ENCODE results near the gene CLPSL2.
A peak's percentile ranks its signal among the peaks of the same experiment; 100 is the strongest.

Gene CLPSL2

DNA sequence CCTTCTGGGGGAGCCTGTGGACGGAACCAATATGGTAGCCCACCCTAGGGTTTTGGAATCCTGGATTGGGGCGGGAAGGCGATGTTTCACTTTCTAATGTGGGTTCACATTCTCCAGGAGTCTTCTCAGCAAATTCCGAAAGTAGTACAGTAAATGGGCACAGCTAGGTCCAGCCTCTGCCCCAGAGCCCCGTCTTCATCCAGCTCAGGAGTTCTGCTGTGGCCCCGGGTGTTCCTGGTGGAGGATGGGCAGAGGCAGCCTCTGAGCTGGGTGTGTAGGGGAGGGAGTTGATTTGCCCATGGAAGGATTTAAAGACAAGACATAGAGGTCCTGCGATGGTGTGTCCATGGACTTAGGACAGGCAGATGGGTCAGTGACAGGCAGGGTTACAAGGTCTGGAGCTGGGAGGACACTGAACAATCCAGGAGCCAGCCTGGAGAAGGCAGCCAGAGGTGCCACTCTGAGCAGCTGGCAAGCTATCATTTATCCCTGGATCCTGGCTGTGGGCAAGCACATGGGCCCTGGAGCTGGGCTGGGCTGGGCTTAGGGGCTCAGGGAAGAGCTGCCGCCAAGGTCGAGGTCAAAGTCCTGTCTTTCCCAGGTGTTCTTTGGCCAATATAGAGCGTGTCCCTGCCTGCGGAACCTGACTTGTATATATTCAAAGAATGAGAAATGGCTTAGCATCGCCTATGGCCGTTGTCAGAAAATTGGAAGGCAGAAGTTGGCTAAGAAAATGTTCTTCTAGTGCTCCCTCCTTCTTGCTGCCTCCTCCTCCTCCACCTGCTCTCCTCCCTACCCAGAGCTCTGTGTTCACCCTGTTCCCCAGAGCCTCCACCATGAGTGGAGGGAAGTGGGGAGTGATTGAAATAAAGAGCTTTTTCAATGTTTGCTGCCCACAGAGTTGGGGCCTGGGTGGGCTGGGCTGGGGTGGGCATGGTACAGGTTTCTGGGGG lies 11.1 kb downstream of the CLPSL2 start:
- no peak for DNase-seq (ENCODE audit: low read depth in 2 of 2)

DNA sequence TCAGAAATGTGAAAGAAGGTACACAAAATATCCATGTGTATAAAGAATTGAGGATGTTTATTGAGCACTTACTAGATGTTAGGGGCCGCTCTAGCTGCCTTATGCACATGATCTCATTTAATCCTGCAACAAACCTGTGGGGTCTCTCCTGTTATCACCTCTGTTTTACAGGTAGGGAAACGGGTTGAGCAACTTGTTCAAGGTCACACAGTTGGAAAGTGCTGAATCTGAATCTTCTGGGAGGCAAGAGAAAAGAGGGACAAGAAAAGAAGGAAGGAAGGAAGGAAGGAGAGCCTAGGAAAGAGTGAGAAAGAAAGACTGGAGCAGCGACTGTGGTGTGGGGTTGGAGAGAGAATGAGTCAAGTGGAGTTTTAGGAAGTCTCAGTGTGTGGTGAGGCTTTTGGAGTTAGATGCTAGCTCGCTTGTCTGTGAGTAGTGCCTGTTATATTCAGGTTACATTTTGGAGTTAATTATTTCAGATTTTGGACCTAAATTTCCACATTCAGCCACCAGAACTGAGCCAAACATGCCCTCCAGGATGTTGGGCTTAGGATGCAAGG lies 12.1 kb downstream of the CLPSL2 start:
- no peak for DNase-seq (ENCODE audit: low read depth in 2 of 2)

DNA sequence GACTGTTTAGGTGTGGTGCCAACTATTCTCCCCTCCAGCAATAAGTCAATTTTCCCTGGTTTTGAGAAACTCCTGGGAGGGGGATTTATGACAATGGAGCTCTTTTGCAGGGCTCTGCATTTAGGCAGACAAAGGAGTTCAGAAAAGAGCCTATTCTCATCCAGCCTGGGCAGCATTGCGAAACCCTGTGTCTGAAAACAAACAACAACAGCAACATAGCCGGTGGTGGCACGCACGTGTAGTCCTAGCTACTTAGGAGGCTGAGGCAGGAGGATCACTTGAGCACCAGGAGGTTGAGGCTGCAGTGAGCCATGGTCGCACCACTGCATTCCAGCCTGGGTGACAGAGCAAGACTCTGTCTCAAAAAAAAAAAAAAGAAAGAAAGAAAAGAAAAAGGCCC lies 14.3 kb downstream of the CLPSL2 start:
- no peak for DNase-seq (ENCODE audit: low read depth in 2 of 2)

DNA sequence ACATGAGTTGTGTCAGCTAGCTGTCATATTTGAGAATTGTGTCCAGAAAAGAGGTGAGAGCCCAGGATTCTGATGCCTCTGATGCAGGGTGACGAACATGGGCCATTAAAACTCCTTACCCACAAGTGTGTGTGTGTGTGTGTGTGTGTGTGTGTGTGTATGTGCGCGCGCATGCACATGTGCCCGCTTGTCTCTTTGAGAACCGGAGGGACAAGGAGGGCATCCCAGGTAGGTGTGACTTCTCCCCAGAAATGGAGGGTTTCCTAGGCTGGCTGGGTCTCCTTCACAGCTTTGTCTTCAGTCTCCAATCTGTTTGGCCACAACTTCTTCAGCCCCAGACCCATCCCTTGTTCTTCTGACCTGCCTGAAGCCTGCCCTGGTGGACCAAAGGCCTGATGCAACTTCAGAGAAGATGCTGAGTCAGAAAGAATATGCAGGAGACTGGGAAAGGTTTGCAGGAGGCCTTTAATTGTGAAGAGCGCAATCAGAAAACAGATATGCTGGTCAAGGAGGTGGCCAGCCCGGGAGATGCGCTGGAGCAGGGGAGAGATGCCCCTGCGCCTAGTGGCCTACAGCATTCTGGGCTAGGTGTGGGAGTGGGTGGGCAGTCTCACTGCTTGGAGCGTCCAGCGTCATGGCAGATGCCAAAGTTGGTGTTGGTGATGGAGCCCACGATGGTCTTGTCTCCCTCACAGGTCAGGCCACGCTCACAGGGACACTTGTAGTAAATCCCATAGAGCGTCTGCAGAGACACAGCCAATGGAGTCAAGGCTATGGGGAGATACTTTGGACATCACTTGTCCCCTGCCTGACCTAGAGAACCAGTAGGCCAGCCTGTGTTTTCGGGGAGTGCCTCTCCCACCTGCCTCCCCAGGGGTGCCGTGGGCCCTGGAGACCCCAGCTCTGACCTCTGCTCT lies 18.4 kb downstream of the CLPSL2 start:
- no peak for DNase-seq (ENCODE audit: low read depth in 2 of 2)

DNA sequence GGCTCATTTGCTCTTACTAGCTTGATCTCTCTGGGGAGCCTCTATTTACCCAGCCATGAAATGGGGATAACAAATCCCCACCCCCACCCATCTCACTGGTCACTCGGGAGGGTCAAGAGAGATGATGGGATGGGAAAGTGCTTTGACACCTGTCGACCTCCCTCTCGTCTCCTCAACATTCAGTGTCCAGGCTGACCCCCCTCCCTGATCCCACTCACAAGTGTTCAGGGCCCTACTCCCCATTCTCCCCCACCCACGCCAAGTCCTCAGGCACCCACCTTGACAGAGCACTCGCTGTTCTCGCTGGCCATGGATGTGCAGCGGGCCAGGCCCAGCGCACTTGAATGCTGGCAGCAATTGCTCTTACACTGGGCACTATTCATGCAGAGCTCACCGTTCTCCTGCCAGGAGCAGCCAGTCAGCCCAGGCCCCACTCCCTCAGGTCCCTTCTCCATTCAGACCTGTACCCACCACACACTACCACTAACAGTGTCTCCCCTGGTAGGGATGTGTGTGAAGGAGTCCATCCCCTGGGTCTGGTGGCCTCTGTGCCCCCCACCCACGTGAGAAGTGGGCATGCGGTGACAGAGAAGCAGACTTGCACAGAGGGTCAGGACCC lies 19.2 kb downstream of the CLPSL2 start:
- DNase-seq (ENCODE audit: low read depth in 2 of 2): no peak

DNA sequence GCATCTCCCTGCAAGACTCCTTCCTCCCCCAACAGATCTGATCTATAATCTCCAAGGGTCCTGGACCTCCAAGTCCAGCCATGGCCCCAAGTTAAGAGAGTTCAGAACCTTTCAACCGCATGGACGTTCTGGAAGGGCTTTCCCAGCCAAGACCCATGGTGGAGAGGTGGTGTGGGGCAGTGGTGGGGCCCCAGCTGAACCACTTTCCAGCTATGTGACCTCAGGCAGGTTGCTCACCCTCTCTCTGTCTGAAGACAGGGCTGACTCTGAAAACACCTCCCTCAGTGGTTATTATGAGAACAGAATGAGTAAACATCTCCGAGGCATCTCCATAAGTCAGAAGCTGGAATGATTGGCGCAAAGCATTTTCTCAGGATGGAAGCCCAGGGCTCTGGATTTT lies 19.8 kb downstream of the CLPSL2 start:
- DNase-seq (ENCODE audit: low read depth in 2 of 2): no peak

DNA sequence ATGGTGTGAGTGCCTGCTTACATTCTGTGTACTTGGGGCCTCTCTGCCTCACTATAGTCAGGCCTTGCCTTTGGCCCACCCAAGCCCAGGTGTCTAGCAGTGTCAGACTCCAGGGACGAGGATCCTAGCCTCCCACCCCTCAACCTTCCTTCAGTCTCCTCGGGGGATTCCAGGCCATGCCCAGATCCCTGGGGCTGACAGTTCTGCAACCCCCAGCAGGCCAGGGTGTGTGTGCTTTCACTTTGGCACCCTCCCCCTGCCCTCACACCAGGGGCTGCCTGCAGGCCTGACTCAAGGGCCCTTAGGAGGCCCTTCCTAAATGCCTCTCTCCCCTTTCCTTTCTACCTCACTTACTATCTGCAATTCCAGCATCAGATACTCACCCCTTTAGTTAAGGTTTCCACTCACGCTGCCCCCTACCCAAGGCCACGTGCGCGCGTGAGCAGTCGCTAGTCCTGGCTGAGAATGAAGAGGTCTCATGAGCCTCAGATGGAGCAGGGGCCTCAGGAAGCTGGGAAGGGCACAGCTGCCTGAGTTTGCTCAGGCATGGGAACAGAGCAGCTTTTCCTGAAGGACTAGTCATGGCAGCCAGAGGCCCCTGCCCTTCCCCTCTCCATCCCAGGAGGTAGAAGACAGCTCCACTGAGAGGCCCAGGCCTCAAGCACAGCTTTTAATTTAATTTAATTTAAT lies 21.6 kb downstream of the CLPSL2 start:
- DNase-seq (ENCODE audit: low read depth in 2 of 2): no peak

DNA sequence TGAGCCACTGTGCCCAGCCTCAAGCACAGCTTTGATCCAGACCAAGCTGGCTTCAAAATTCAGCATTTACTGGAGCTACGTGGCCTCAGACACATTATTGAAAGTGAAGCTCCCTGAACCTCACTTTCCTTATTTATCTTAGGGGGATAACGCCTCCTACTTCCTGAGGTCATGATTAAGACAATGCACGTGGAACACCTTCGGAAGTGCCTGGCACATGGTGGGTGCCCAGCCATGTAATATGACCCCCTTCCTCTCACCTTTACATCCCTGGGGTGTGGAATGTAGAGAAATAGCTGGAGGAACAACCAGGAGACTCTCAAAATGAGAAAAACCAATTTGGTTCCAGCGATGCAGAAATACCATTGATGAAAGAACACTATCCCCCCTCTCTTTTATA lies 22.3 kb downstream of the CLPSL2 start:
- no peak for DNase-seq (ENCODE audit: low read depth in 2 of 2)

DNA sequence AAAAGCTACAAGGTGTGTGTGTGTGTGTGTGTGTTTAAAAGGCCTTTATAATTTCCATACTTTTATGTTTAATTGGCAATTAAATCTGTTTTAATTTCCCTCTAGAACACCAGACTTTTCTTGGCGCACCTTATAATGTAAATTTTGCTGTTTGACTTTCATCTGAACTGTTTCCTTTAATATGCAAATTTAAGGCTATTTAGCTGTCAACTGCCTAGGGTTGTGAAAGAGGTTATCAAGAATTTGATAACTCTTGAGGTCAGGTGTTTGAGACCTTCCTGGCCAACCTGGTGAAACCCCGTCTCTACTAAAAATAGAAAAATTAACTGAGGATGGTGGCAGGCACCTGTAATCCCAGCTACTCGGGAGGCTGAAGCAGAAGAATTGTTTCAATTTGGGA lies 24.8 kb downstream of the CLPSL2 start:
- DNase-seq (ENCODE audit: low read depth in 2 of 2): no peak

DNA sequence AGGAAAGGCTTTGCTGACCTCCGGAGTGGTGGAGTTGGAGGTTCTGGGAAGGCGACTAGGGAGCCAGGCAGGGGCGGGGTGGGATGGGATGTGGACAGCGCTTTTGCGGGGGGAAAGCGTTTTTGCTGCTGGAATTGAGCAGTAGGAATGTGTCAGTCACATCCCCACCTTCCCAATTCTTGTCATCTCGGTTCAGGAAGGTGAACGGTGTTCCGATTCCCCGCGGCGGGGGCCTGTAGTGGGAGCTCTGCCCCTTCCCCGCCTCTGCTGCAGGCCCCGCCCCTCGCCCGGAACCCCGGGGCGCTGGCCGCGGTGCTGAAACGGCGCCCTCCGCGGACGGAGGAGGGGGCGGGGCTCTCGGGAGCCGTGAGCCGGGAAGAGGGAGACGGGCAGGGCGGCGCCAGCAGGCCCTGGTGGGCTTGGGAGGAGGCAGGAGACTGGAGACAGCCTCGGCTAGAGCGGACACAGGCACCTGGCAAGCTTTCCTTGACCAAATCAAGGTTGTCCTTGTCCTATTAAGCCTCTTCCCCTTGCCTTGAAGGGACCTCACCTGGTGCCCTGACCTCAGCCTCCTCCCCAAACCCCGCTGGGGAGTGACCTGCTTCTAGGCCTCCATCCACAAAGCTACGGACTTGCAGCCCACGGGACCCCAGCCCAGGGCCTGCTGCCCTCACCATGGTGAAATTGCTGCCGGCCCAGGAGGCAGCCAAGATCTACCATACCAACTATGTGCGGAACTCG lies 28.8 kb downstream of the CLPSL2 start, which contains the start of gene LHFPL5:
LHFPL5 (plus strand) TSS at position 357 of the 741 bp plus-strand sequence; CDS start at position 676, 319 bp downstream.
- peak in 1 of 2 donors; percentile 31 for DNase-seq (ENCODE audit: low read depth in 2 of 2)

DNA sequence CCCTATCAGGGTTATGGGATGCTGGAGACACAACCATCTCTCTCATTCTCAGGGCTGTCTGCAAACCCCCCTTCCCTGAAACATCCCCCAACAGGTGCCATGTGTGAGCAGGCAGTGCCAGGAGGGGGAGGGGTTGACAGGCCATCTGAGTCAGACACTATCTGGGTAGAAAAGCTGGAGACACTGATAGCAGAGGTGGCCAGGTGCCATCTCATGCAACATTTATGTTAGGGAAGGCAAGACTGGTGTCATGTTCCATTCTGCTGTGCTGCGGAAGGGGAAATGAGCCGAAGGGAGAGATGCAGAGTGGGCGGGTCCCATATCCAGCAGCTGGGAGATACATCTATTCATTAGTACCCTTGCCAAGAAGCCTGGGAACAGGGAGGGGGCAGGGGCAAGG lies 32.3 kb downstream of the CLPSL2 start:
- DNase-seq (ENCODE audit: low read depth in 2 of 2): no peak

DNA sequence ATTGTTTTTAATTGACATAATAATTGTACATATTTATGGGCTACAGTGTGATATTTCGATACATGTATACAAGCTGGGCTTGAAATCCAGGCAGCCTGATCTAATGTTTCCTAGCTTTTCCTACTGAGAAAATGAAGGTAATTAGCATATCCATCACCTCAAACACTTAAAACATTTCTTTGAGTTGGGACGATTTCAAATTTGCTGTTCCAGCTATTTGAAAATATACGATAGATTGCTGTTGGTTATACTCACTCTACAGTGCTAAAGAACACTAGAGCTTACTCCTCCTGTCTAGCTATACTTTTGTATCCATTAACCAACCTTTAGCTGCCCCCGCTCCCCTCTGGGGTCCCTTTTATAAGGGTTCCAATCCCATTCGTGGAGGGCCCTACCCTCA lies 33.4 kb downstream of the CLPSL2 start:
- DNase-seq (ENCODE audit: low read depth in 2 of 2): no peak

DNA sequence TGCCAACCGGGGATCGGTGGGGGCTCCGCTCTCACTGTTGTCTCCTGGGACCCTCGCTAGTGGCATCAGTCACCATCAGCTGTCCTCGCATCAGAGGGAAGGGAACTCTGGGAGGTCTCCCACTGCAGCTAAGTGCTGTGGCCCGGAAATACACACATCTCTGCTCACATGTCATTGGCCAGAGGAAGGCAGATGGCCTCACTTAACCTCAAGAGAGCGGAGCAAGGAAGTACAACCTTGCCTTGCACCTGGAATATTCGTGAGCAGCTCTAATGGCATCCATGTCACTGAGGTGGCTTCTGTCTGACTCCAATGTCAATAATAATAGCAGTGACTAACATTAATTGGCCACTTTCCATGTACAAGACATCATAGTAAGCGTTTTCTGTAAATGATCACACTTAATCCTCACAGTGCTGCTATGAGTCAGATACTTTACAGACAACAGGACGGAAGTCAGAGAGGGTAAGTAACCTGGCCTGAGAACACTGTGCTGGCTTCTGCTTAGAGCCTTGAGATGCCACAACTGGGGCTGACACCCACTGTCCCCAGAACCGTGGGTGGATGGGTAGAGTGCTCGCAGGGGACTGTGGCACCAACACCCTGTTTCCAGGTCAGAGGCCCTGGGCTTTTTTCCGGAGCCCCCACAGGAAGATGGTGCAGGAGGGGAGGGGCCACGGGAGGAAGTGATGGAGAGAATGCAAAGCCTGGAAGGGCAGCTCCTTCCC lies 34.7 kb downstream of the CLPSL2 start:
- DNase-seq (ENCODE audit: low read depth in 2 of 2): no peak

DNA sequence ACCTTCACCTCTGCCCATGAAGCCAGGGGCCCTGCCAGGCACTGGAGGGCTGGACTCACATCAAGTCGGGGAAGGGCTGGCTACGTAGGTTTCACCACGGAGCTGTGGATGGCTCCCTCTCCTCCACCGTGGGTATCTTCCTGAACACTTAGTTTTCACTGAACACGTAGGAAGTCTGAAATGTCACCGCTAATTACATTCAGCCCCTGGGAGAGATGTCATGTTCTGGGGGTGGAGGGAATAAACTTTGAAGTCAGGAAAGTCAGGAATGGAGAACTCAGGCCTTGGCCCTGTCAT lies 35.2 kb downstream of the CLPSL2 start:
- DNase-seq (ENCODE audit: low read depth in 2 of 2): no peak

DNA sequence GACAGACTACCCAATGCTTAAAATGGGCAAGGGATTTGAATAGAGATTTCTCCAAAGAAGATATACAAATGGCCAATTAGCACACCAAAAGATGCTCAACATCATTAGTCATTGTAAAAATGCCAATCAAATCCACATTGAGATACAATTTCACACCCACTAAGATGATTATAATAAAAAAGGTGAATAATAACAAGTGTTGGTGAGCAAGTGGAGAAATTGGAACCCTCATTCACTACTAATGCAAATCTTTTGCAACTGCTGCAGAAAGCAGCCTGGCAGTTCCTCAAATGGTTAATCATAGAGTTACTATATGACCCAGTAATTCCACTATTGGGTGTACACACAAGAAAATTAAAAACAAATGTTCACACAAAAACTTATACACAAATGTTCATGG lies 41.1 kb downstream of the CLPSL2 start:
- no peak for DNase-seq (ENCODE audit: low read depth in 2 of 2)

DNA sequence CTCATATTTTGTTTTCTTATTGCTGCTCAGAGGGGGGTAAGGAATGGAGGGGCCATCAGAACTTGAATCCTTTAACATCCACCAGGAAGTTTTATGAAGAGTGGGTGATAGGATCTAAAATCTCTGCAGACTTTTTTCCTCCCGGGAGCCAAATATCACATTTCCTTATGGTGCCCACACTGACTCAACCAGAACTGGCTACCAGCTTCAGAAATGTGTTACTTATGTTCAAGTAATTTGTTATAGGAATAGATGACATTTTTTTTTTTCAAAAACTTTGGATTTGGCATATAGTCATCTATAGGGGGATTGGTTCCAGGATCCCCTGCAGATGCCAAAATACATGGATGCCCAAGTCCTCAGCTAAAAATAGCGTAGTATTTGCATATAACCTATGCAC lies 47.2 kb downstream of the CLPSL2 start:
- no peak for DNase-seq (ENCODE audit: low read depth in 2 of 2)

DNA sequence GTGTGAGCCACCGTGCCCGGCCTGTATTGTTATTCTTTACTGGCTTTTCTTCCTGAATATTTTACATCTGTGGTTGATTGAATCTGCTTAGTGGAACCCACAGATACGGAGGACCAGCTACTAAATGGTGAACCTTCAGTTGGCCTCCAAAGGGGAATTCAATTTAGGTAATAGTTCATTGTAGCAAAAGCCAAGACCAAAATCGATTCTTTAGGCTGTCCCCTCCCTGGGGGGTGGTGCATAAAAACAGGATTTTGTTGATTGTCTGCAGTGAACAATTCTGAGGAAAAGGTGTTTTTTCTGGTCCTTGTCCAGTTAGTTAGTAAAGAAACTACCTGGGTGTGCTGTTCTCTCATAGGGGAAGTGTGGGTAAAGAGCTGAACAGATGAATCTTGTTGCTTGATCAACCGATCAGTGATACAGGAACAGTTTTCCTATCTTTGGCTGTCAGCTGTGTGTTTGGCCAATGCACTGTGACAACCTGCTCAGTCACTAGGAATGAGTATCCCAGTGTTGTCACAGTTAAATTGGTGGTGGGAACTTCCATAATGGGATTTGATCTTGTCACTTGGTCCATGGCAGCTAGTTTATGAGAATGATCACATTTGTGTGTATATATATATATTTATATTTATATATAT lies 48.3 kb downstream of the CLPSL2 start:
- no peak for DNase-seq (ENCODE audit: low read depth in 2 of 2)
